GM12878 (cell line): ENCODE data around the gene THOC5. TPM values are rescaled to one million over a fixed set of nuclear protein-coding genes. Genes with fewer than 3 reads are reported as not detected.

Experiments used
- ATAC-seq: fragments of 200-7000 bp; cut with Tn5 transposase; 3 replicates; pipeline ENCODE4 v1.9.1; 2020; ENCODE audit warnings: mild to moderate bottlenecking, moderate library complexity
- Bru-seq: library from RNA; stranded (reverse); fragments of 400-500 nt; gene quantifications from one replicate; lab custom pipeline; 2021; lab: Mats Ljungman, UMichigan
- BruChase-seq, 2 experiments: library from RNA; stranded (reverse); fragments of 400-500 nt; gene quantifications; one replicate each; lab custom pipeline; 2021; lab: Mats Ljungman, UMichigan
- BruUV-seq: library from RNA; stranded (reverse); fragments of 400-500 nt; replicated peaks from 2 replicates; lab custom pipeline; 2021; lab: Mats Ljungman, UMichigan
- CTCF ChIA-PET: fragments of 300-600 bp; sonication (Branson Sonifier 250); formaldehyde crosslinking; extraction: SDS; loops from one replicate; lab custom pipeline; 2021; ENCODE audit warnings: inconsistent platforms; lab: Yijun Ruan, JAX
- POLR2A ChIA-PET: fragments of 350-600 bp; formaldehyde crosslinking; extraction: SDS; loops from one replicate; lab custom pipeline; 2021; ENCODE audit warnings: inconsistent platforms; lab: Charles Lee
- RAD21 ChIA-PET: fragments of 300-600 bp; sonication (Branson Sonifier 250); formaldehyde crosslinking; loops from one replicate; lab custom pipeline; 2023; ENCODE audit warnings: antibody characterized with exemption; ENCODE audit not compliant: unreplicated experiment; lab: Charles Lee
- SMC1A ChIA-PET: fragments of 300-600 bp; sonication (Branson Sonifier 250); formaldehyde crosslinking; loops from one replicate; lab custom pipeline; 2023; ENCODE audit not compliant: unreplicated experiment, uncharacterized antibody; lab: Charles Lee
- DNase-seq: peaks from one replicate; pipeline ENCODE4 v3.0.0-alpha.2; 2011; ENCODE audit warnings: low read depth, low spot score
- FAIRE-seq: peaks from 3 replicates; lab custom pipeline; 2011; peaks lifted over from hg19 to GRCh38; lab: Jason Lieb, UNC
- H2AFZ ChIP-seq: 2 replicates; pipeline ENCODE4 v1.6.0; 2011; ENCODE audit warnings: low read depth, low read length, control low read depth; ENCODE audit not compliant: control insufficient read depth
- H3K27ac ChIP-seq: 2 replicates; pipeline ENCODE4 v1.5.1; 2011; ENCODE audit warnings: control low read depth; ENCODE audit not compliant: control insufficient read depth, insufficient read depth
- H3K27me3 ChIP-seq, 2 experiments: replicated peaks in 1 of 2; 2 replicates each; pipeline versions ENCODE4 v1.6.0 to v1.6.1; 2011; ENCODE audit warnings: low read length in 1 of 2; ENCODE audit not compliant: control insufficient read depth in 2 of 2, insufficient read depth in 2 of 2
- H3K36me3 ChIP-seq, 2 experiments: 2 replicates each; pipeline ENCODE4 v1.5.1; 2011; ENCODE audit warnings: low read length in 1 of 2; ENCODE audit not compliant: control insufficient read depth in 2 of 2, insufficient read depth in 2 of 2
- H3K4me1 ChIP-seq: 2 replicates; pipeline ENCODE4 v1.6.1; 2011; ENCODE audit warnings: mild to moderate bottlenecking, low read length, moderate library complexity, mixed read lengths; ENCODE audit not compliant: control insufficient read depth, insufficient read depth
- H3K4me2 ChIP-seq: 2 replicates; pipeline ENCODE4 v1.6.0; 2011; ENCODE audit warnings: control low read depth; ENCODE audit not compliant: control insufficient read depth, insufficient read depth
- H3K4me3 ChIP-seq: fragments of 200-600 bp; sonication (generic); 2 replicates; pipeline ENCODE4 v1.5.1; 2016
- H3K79me2 ChIP-seq: 2 replicates; pipeline ENCODE4 v1.6.0; 2011; ENCODE audit warnings: low read length; ENCODE audit not compliant: control insufficient read depth, insufficient read depth
- H3K9ac ChIP-seq: 2 replicates; pipeline ENCODE4 v1.8.0; 2011; ENCODE audit warnings: low read length, control low read depth, mixed read lengths; ENCODE audit not compliant: control insufficient read depth, insufficient read depth
- H3K9me3 ChIP-seq: replicated peaks from 3 replicates; pipeline ENCODE4 v1.5.1; 2011; ENCODE audit warnings: mild to moderate bottlenecking, low read length; ENCODE audit not compliant: control insufficient read depth, insufficient read depth
- H4K20me1 ChIP-seq: 2 replicates; pipeline ENCODE4 v1.6.0; 2011; ENCODE audit not compliant: control insufficient read depth, insufficient read depth
- CBX3 ChIP-seq: fragments of 200-600 bp; sonication (generic); IDR thresholded peaks from 2 replicates; pipeline ENCODE4 v1.6.1; 2016; ENCODE audit warnings: low read depth, borderline replicate concordance
- CHD1 ChIP-seq: IDR thresholded peaks from 2 replicates; pipeline ENCODE4 v1.6.1; 2012; ENCODE audit warnings: low read depth, low read length, improper control_type of control experiment
- HDAC6 ChIP-seq: fragments of 200-600 bp; sonication (generic); IDR thresholded peaks from one replicate; pipeline ENCODE4 v1.8.0; 2017; ENCODE audit warnings: antibody characterized with exemption; ENCODE audit not compliant: unreplicated experiment
- IRF3 ChIP-seq: fragments of 450-650 bp; IDR thresholded peaks from 2 replicates; pipeline ENCODE4 v1.6.1; 2014; ENCODE audit warnings: mild to moderate bottlenecking
- MXI1 ChIP-seq: fragments of 150-350 bp; IDR thresholded peaks from 2 replicates; pipeline ENCODE4 v1.6.1; 2011; ENCODE audit warnings: low read depth, mild to moderate bottlenecking, inconsistent platforms, low read length, improper control_type of control experiment
- NR2C1 ChIP-seq: fragments of 450-650 bp; IDR thresholded peaks from 2 replicates; pipeline ENCODE4 v1.6.1; 2017; ENCODE audit warnings: antibody characterized with exemption, mild to moderate bottlenecking, moderate library complexity
- PBX3 ChIP-seq: IDR thresholded peaks from 2 replicates; pipeline ENCODE4 v1.6.1; 2011; ENCODE audit warnings: mild to moderate bottlenecking, low read depth, low read length, moderate library complexity; ENCODE audit not compliant: insufficient replicate concordance
- SKIL ChIP-seq: fragments of 450-650 bp; IDR thresholded peaks from 2 replicates; pipeline ENCODE4 v1.6.1; 2017; ENCODE audit warnings: mild to moderate bottlenecking, low read depth, inconsistent platforms; ENCODE audit not compliant: poor library complexity, severe bottlenecking
- ZNF384 ChIP-seq: IDR thresholded peaks from 2 replicates; pipeline ENCODE4 v1.6.1; 2012; ENCODE audit warnings: low read depth, mild to moderate bottlenecking, low read length, improper control_type of control experiment, borderline replicate concordance
- ZZZ3 ChIP-seq: IDR thresholded peaks from 2 replicates; pipeline ENCODE4 v1.6.1; 2011; ENCODE audit warnings: low read depth; ENCODE audit not compliant: control insufficient read depth, insufficient read length
- WGBS: methylation state at CpG from one replicate; pipeline ENCODE4 v1.1.6; 2016; ENCODE audit warnings: low lambda C conversion rate; ENCODE audit not compliant: insufficient replicate concordance, insufficient coverage; ENCODE audit errors: missing lambda C conversion rate; 5-methylcytosine and 5-hydroxymethylcytosine counted together
- in situ Hi-C: fragments of 300-500 bp; cut with MboI; formaldehyde crosslinking; loops from 9 replicates; pipeline ENCODE4 v1.14.3; 2018; ENCODE audit warnings: mixed read lengths
- intact Hi-C: fragments of 100-400 bp; cut with micrococcal nuclease; formaldehyde crosslinking; loops from one replicate; pipeline ENCODE4 v1.14.2; 2022; ENCODE audit not compliant: unreplicated experiment
- long read RNA-seq, 2 experiments: library from polyadenylated mRNA; unstranded; transcript quantifications; one replicate each; pipeline ENCODE4 v2.0.0, GENCODE V29; 2019 to 2020
- polyA minus RNA-seq, 3 experiments: library from RNA; depleted of rRNA, polyadenylated mRNA; stranded (reverse); fragments of >200 nt; gene quantifications; 2 replicates each; pipeline ENCODE4 v1.2.3, GENCODE V29; 2011
- polyA plus RNA-seq, 11 experiments: library from polyadenylated mRNA; depleted of rRNA in 4 of 11; unstranded in 6 of 11; stranded (reverse) in 5 of 11; fragments of >200 nt; fragmentation: Nextera tagmentation in 4 of 11; fragmentation: Illumina TruSeq in 1 of 11; extraction: Ambion mirVana in 4 of 11; extraction: Trizol in 1 of 11; gene quantifications; 1 replicate in 1 of 11; 2 replicates in 10 of 11; pipeline versions ENCODE4 v1.2.1 to v1.2.3, GENCODE V29; 2011 to 2016; ENCODE audit warnings: inconsistent platforms in 2 of 11, missing spikeins in 2 of 11, low read depth in 1 of 11
- total RNA-seq, 4 experiments: library from RNA; depleted of rRNA in 3 of 4; stranded (reverse); fragments of >200 nt in 3 of 4; fragmentation: Illumina TruSeq in 1 of 4; extraction: Trizol in 1 of 4; gene quantifications; 2 replicates each; pipeline versions ENCODE4 v1.2.1 to v1.2.3, GENCODE V29; 2013 to 2021

The THOC5 gene
- 58.7 and 66.4 TPM in 2 replicates for total RNA-seq (2013; cell fraction: nucleolus; rRNA removed)
- total RNA-seq (2014; rRNA removed) = 33.9 and 36.2 TPM in 2 replicates
- total RNA-seq (2014; rRNA removed; fragmentation: Illumina TruSeq; extraction: Trizol) = 28.3 and 29.1 TPM in 2 replicates
- total RNA-seq (2021) = 40.9 and 44.9 TPM in 2 replicates
- 18.0 TPM for polyA plus RNA-seq (2011; ENCODE audit: low read depth)
- 40.4 and 44.9 TPM in 2 replicates for polyA plus RNA-seq (2011; rRNA removed)
- polyA plus RNA-seq (2011; cell fraction: cytosol; rRNA removed) = 31.0 and 42.6 TPM in 2 replicates
- polyA plus RNA-seq (2011; cell fraction: nucleus; rRNA removed) = 38.8 and 40.8 TPM in 2 replicates
- polyA plus RNA-seq (2012) = 20.7 and 31.3 TPM in 2 replicates
- 30.5 and 35.1 TPM in 2 replicates for polyA plus RNA-seq (2014; fragmentation: Illumina TruSeq; extraction: Trizol)
- 10 to 100 TPM; 20.9 to 40.9 TPM for polyA plus RNA-seq (2014; fragmentation: Nextera tagmentation; extraction: Ambion mirVana)
- 27.7 and 29.9 TPM in 2 replicates for polyA plus RNA-seq (2014; rRNA removed)
- 10 to 100 TPM; 31.4 TPM for polyA plus RNA-seq (2016; fragmentation: Nextera tagmentation; extraction: Ambion mirVana)
- polyA minus RNA-seq (2011; rRNA and poly(A)+ RNA removed) = 50.0 and 63.7 TPM in 2 replicates
- polyA minus RNA-seq (2011; cell fraction: cytosol; rRNA and poly(A)+ RNA removed) = 17.8 and 21.1 TPM in 2 replicates
- polyA minus RNA-seq (2011; cell fraction: nucleus; rRNA and poly(A)+ RNA removed) = 16.2 and 24.6 TPM in 2 replicates
- Bru-seq, nascent RNA = percentile 72 among the genes with signal in this experiment
- percentile 82 among the genes with signal in this experiment for BruChase-seq, experiment 1, labeled RNA remaining after a 6-hour chase
- percentile 78 among the genes with signal in this experiment for BruChase-seq, experiment 2, labeled RNA remaining after a 2-hour chase
- long read RNA-seq, experiment 1, full-length matches to known transcripts = 25 of 37 reads
- long read RNA-seq, experiment 1, partial matches to known transcripts = 9 of 37 reads
- long read RNA-seq, experiment 1, other reads (novel, unspliced or antisense) = 3 of 37 reads
- long read RNA-seq, experiment 2, full-length matches to known transcripts = 191 of 232 reads
- long read RNA-seq, experiment 2, partial matches to known transcripts = 21 of 232 reads
- long read RNA-seq, experiment 2, other reads (novel, unspliced or antisense) = 20 of 232 reads

- Histone ChIP-seq H3K4me3 (peak within 1 kb of the TSS; percentile 77), H3K27ac (peak within 1 kb of the TSS; percentile 68), H4K20me1 (no peaks in the 10 kb centered on the region), H3K36me3 (peaks cover 0 to 3% of the 10 kb centered on the region in 2 experiments), H3K4me1 (no peaks in the 10 kb centered on the region), H3K9ac (peak within 1 kb of the TSS; percentile 86), H2AFZ (peak within 1 kb of the TSS; percentile 84), H3K27me3 (no peaks in the 10 kb centered on the region), H3K9me3 (no peaks in the 10 kb centered on the region), H3K4me2 (peak within 1 kb of the TSS; percentile 98), H3K79me2 (peaks cover 10% of the 10 kb centered on the region)
- in situ Hi-C loops (no loop called here), intact Hi-C loops (loop anchor here (2.0 to 10.0 kb wide), 2 partner anchors 27 to 139 kb away; partner anchors contain the start of gene NIPSNAP1)
- ChIA-PET POLR2A (interaction anchor here (1.0 to 1.8 kb wide), 4 partner anchors 13 to 165 kb away, joined by 3 to 7 read pairs (median 4); partner anchors contain the start of gene AP1B1), RAD21 (interaction anchor here (0.6 to 1.1 kb wide), 5 partner anchors 49 to 1669 kb away, joined by 3 read pairs; partner anchors contain the start of gene AP1B1), CTCF (interaction anchor here (0.6 to 2.0 kb wide), 26 partner anchors 9 to 284 kb away, joined by 3 to 15 read pairs (median 4); partner anchors contain the start of genes AP1B1, ASCC2 and NIPSNAP1), SMC1A (interaction anchor here (0.9 to 1.5 kb wide), 4 partner anchors 8 to 84 kb away, joined by 3 to 4 read pairs (median 4); no protein-coding TSS in a partner anchor)
- DNase-seq = peak; percentile 71
- TSS peak; percentile 100 for BruUV-seq
- 3% methylated on average over 44 of the region's 44 CpGs for WGBS
- peak; percentile 99 for ATAC-seq
- FAIRE-seq = peak; percentile 98
- TF ChIP-seq HDAC6 (no peak), MXI1 (peak; percentile 97), IRF3 (0 out of 2 replicates have a peak, but pooled peaks have one; percentile 24), SKIL (peak; percentile 19), ZNF384 (no peak), CHD1 (0 out of 2 replicates have a peak, but pooled peaks have one; percentile 69), NR2C1 (peak; percentile 52; the same call in 1 of the 2 replicates), CBX3 (no peak), PBX3 (no peak), ZZZ3 (no peak)
Observed at GRCh38 chr22:29553351-29554224, at the start of gene THOC5. Gene THOC5, minus strand, starts transcription at chr22:29553757. Its CDS starts 4,610 bp downstream, at chr22:29549147.
